CD14-positive monocyte (primary cell): ENCODE data around the gene WDR20. TPM values are rescaled to one million over a fixed set of nuclear protein-coding genes. Genes with fewer than 3 reads are reported as not detected.

ENCODE experiments used
- DNase-seq, 3 donors: peaks; one replicate each; pipeline ENCODE4 v3.0.0-alpha.2; 2011 to 2022
- H2AFZ ChIP-seq: 2 replicates; pipeline ENCODE4 v1.6.0; 2012; ENCODE audit warnings: mild to moderate bottlenecking, low read depth, low read length, inconsistent platforms; ENCODE audit not compliant: insufficient read depth, poor library complexity, severe bottlenecking
- H3K27ac ChIP-seq, 2 donors: 1 replicate in 1 of 2; 2 replicates in 1 of 2; pipeline ENCODE4 v1.5.1; 2012 to 2013; ENCODE audit warnings: low read length in 2 of 2, control low read depth in 1 of 2, inconsistent platforms in 1 of 2, low read depth in 1 of 2, mild to moderate bottlenecking in 1 of 2
- H3K27me3 ChIP-seq, 2 donors: one replicate each; pipeline versions ENCODE4 v1.6.0 to v1.6.1; 2011 to 2013; ENCODE audit warnings: low read length in 2 of 2; ENCODE audit not compliant: control insufficient read depth in 2 of 2, insufficient read depth in 2 of 2
- H3K36me3 ChIP-seq, 2 donors: replicated peaks in 1 of 2; 1 replicate in 1 of 2; 2 replicates in 1 of 2; pipeline versions ENCODE4 v1.5.1 to v1.6.1; 2012 to 2013; ENCODE audit warnings: low read length in 2 of 2, control low read depth in 1 of 2, inconsistent platforms in 1 of 2, mild to moderate bottlenecking in 1 of 2; ENCODE audit not compliant: insufficient read depth in 2 of 2, control insufficient read depth in 1 of 2
- H3K4me1 ChIP-seq, 2 donors: 1 replicate in 1 of 2; 2 replicates in 1 of 2; pipeline versions ENCODE4 v1.5.1 to v1.6.1; 2012 to 2013; ENCODE audit warnings: low read length in 2 of 2, control low read depth in 1 of 2, inconsistent platforms in 1 of 2, mild to moderate bottlenecking in 1 of 2, moderate library complexity in 1 of 2; ENCODE audit not compliant: insufficient read depth in 2 of 2, control insufficient read depth in 1 of 2
- H3K4me2 ChIP-seq: replicated peaks from 2 replicates; pipeline ENCODE3; 2012; ENCODE audit warnings: low read length, moderate library complexity, mild to moderate bottlenecking; ENCODE audit not compliant: poor library complexity, severe bottlenecking; ENCODE audit errors: extremely low read depth
- H3K4me3 ChIP-seq, 3 experiments: fragments of 200-600 bp in 1 of 3; sonication (generic) in 1 of 3; replicated peaks in 1 of 3; 1 replicate in 2 of 3; 2 replicates in 1 of 3; pipeline ENCODE4 v1.5.1; 2011 to 2013; ENCODE audit warnings: low read length in 3 of 3, mild to moderate bottlenecking in 3 of 3, control low read depth in 2 of 3, low read depth in 2 of 3, inconsistent platforms in 1 of 3, moderate library complexity in 1 of 3
- H3K79me2 ChIP-seq: 2 replicates; pipeline ENCODE4 v1.6.0; 2012; ENCODE audit warnings: mild to moderate bottlenecking, control low read depth, inconsistent platforms, low read length, moderate library complexity; ENCODE audit not compliant: insufficient read depth
- H3K9ac ChIP-seq: 2 replicates; pipeline ENCODE4 v1.6.0; 2017; ENCODE audit warnings: low read length, mild to moderate bottlenecking; ENCODE audit not compliant: insufficient read depth, poor library complexity, severe bottlenecking
- H3K9me3 ChIP-seq, 2 donors: replicated peaks in 1 of 2; 1 replicate in 1 of 2; 2 replicates in 1 of 2; pipeline versions ENCODE4 v1.5.1 to v1.6.1; 2012 to 2013; ENCODE audit warnings: low read length in 2 of 2, control low read depth in 1 of 2; ENCODE audit not compliant: control insufficient read depth in 1 of 2, insufficient read depth in 1 of 2
- H4K20me1 ChIP-seq: 2 replicates; pipeline ENCODE4 v1.6.0; 2012; ENCODE audit warnings: mild to moderate bottlenecking, low read length, control low read depth, moderate library complexity; ENCODE audit not compliant: insufficient read depth
- H3K27ac Mint-ChIP-seq, 7 donors: one replicate each; pipeline ENCODE4 v1.8.0; 2020; ENCODE audit warnings: mild to moderate bottlenecking in 7 of 7, mixed read lengths in 7 of 7, moderate library complexity in 6 of 7, inconsistent platforms in 2 of 7
- H3K27me3 Mint-ChIP-seq, 3 donors: one replicate each; pipeline ENCODE4 v1.8.0; 2021 to 2022; ENCODE audit warnings: low read depth in 3 of 3, mild to moderate bottlenecking in 3 of 3, mixed read lengths in 3 of 3, moderate library complexity in 3 of 3, inconsistent platforms in 1 of 3
- H3K36me3 Mint-ChIP-seq, 2 donors: one replicate each; pipeline ENCODE4 v1.8.0; 2020; ENCODE audit warnings: mixed read lengths in 2 of 2, inconsistent platforms in 1 of 2, mild to moderate bottlenecking in 1 of 2
- H3K4me1 Mint-ChIP-seq: one replicate; pipeline ENCODE4 v1.8.0; 2020; ENCODE audit warnings: mild to moderate bottlenecking, mixed read lengths
- H3K4me3 Mint-ChIP-seq, 2 donors: one replicate each; pipeline ENCODE4 v1.8.0; 2020; ENCODE audit warnings: mild to moderate bottlenecking in 2 of 2, mixed read lengths in 2 of 2, moderate library complexity in 1 of 2
- H3K9me3 Mint-ChIP-seq, 7 donors: one replicate each; pipeline ENCODE4 v1.8.0; 2020 to 2022; ENCODE audit warnings: mixed read lengths in 7 of 7, mild to moderate bottlenecking in 6 of 7, moderate library complexity in 6 of 7, inconsistent platforms in 2 of 7
- CTCF ChIP-seq: fragments of 200-600 bp; IDR thresholded peaks from one replicate; pipeline ENCODE4 v1.8.0; 2022; ENCODE audit warnings: antibody characterized with exemption, mild to moderate bottlenecking
- WGBS: methylation state at CpG from one replicate; pipeline ENCODE4 v1.1.5; 2013; ENCODE audit warnings: missing lambda C conversion rate; ENCODE audit not compliant: insufficient coverage; 5-methylcytosine and 5-hydroxymethylcytosine counted together
- intact Hi-C, 2 donors: fragments of 100-400 bp; cut with micrococcal nuclease; formaldehyde crosslinking; loops; one replicate each; pipeline versions ENCODE4 v1.15.0 to v1.15.1; 2023
- polyA plus RNA-seq, 3 donors: library from polyadenylated mRNA; depleted of rRNA in 1 of 3; unstranded in 2 of 3; stranded (reverse) in 1 of 3; fragments of 300-500 nt in 2 of 3; fragments of >200 nt in 1 of 3; fragmentation: Illumina TruSeq in 2 of 3; gene quantifications; 1 replicate in 2 of 3; 2 replicates in 1 of 3; pipeline ENCODE4 v1.2.3, GENCODE V29; 2012 to 2021

The WDR20 gene
- polyA plus RNA-seq, 3 donors = 7.4 to 13.3 (median 9.0) TPM

GRCh38 chr14:102192840-102193502 is 53.3 kb downstream of the WDR20 start:
- Histone ChIP-seq H3K9me3 (no peaks in the 10 kb centered on the region), H3K4me3 (no peak overlapping the region), H3K4me1 (no peaks in the 10 kb centered on the region), H3K27ac (no peak overlapping the region), H3K9ac (no peak overlapping the region), H3K27me3 (no peaks in the 10 kb centered on the region), H3K4me2 (no peak overlapping the region), H2AFZ (no peak overlapping the region), H3K79me2 (peaks cover 40% of the 10 kb centered on the region), H3K36me3 (peaks cover 21 to 32% of the 10 kb centered on the region in 2 donors), H4K20me1 (peaks cover 98% of the 10 kb centered on the region)
- H3K27me3 Mint-ChIP-seq = no peaks in the 10 kb centered on the region
- no peak overlapping the region for H3K4me3 Mint-ChIP-seq
- 92% methylated on average over 2 of the region's 13 CpGs for WGBS
- H3K9me3 Mint-ChIP-seq = no peaks in the 10 kb centered on the region
- peak overlapping the region in 1 of 7 donors; percentile 27 for H3K27ac Mint-ChIP-seq
- H3K36me3 Mint-ChIP-seq = peaks cover 30 to 40% of the 10 kb centered on the region in 2 donors
- intact Hi-C loops = no loop called here
- TF ChIP-seq CTCF = no peak
- peaks cover 3% of the 10 kb centered on the region for H3K4me1 Mint-ChIP-seq
- no peak for DNase-seq

GRCh38 chr14:102194856-102195255 is 55.2 kb downstream of the WDR20 start:
- H3K4me2 ChIP-seq = no peak overlapping the region
- no CpG with 5 or more reads among the region's 4 CpGs for WGBS
- no peak for DNase-seq

More at GRCh38 chr14:102194856-102195255, 55.2 kb downstream of the WDR20 start:
- Histone ChIP-seq H3K79me2 (peaks cover 22% of the 10 kb centered on the region), H3K4me3 (no peak overlapping the region), H2AFZ (no peak overlapping the region), H3K27ac (peak overlapping the region in 1 of 2 donors; percentile 18), H3K9ac (no peak overlapping the region), H4K20me1 (peaks cover 97% of the 10 kb centered on the region), H3K36me3 (peaks cover 39 to 50% of the 10 kb centered on the region in 2 donors), H3K27me3 (no peaks in the 10 kb centered on the region), H3K9me3 (no peaks in the 10 kb centered on the region), H3K4me1 (no peaks in the 10 kb centered on the region)
- no peaks in the 10 kb centered on the region for H3K27me3 Mint-ChIP-seq
- TF ChIP-seq CTCF = no peak
- H3K36me3 Mint-ChIP-seq = peaks cover 49 to 59% of the 10 kb centered on the region in 2 donors
- peak overlapping the region in 3 of 7 donors; percentile 26 to 67 (median 31) for H3K27ac Mint-ChIP-seq
- H3K9me3 Mint-ChIP-seq = no peaks in the 10 kb centered on the region
- H3K4me3 Mint-ChIP-seq = peak overlapping the region in 1 of 2 donors; percentile 12
- intact Hi-C loops = no loop called here
- H3K4me1 Mint-ChIP-seq = peaks cover 3% of the 10 kb centered on the region
